ENCODE measurements around the gene CHMP2B.

DNA sequence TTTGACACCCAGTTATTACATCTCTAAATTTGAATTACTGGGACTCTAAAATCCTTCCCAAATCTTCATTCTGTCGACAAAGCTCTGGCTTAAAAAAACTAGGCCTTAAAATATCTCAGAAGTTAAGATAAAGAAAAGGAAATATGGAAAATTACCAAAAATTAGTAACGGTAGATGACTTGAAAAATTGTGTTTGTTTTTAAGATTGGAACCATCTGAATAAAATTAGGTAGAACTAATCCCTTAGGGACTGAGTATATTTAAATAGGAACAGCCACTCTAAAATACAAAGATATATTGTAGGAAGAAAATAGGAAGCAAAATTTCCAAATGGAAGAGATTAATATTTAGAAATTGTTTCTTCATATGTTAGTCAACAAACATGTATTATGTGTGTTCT, 45.1 kb upstream of the CHMP2B start:
- TF ChIP-seq, protein P1, sequence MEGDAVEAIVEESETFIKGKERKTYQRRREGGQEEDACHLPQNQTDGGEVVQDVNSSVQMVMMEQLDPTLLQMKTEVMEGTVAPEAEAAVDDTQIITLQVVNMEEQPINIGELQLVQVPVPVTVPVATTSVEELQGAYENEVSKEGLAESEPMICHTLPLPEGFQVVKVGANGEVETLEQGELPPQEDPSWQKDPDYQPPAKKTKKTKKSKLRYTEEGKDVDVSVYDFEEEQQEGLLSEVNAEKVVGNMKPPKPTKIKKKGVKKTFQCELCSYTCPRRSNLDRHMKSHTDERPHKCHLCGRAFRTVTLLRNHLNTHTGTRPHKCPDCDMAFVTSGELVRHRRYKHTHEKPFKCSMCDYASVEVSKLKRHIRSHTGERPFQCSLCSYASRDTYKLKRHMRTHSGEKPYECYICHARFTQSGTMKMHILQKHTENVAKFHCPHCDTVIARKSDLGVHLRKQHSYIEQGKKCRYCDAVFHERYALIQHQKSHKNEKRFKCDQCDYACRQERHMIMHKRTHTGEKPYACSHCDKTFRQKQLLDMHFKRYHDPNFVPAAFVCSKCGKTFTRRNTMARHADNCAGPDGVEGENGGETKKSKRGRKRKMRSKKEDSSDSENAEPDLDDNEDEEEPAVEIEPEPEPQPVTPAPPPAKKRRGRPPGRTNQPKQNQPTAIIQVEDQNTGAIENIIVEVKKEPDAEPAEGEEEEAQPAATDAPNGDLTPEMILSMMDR (IDR thresholded peaks at IDR 0.05; ENCODE audit: poor library complexity, severe bottlenecking): no peak
- no peak for TF ChIP-seq TAF1 (IDR thresholded peaks at IDR 0.05; ENCODE audit: low read depth)
- TF ChIP-seq RAD21 (conservative IDR thresholded peaks at IDR 0.05): no peak
- TF ChIP-seq EZH2 (IDR thresholded peaks at IDR 0.05; ENCODE audit: borderline replicate concordance, insufficient read depth, low read length, poor library complexity, severe bottlenecking): no peak
- TF ChIP-seq SMC3 (conservative IDR thresholded peaks at IDR 0.05; ENCODE audit: poor library complexity): no peak
- TF ChIP-seq EP300 (conservative IDR thresholded peaks at IDR 0.05; ENCODE audit: poor library complexity, severe bottlenecking): no peak
- no peak for TF ChIP-seq POLR2AphosphoS5 (IDR thresholded peaks at IDR 0.05)
